Thymus (tissue), 11 donors: ENCODE measurements around the gene CFAP210. TPM values are rescaled to one million over a fixed set of nuclear protein-coding genes. Genes with fewer than 3 reads are reported as not detected.
"Not testable (repeated sequence)": the region's sequence is repeated elsewhere in the genome, so short reads cannot be mapped to it uniquely, and the experiment has no call there.

Source experiments
- DNase-seq, 9 donors: peaks; one replicate each; pipeline ENCODE4 v3.0.0-alpha.2; 2013; ENCODE audit warnings: low spot score in 9 of 9, low read depth in 6 of 9, missing footprints in 1 of 9
- H3K27ac ChIP-seq, 2 donors: one replicate each; pipeline ENCODE4 v1.5.1; 2013; ENCODE audit warnings: control low read depth in 1 of 2, low read depth in 1 of 2, low read length in 1 of 2, mild to moderate bottlenecking in 1 of 2, moderate library complexity in 1 of 2
- H3K27me3 ChIP-seq, 2 donors: one replicate each; pipeline ENCODE4 v1.5.1; 2013; ENCODE audit warnings: low read length in 1 of 2; ENCODE audit not compliant: control insufficient read depth in 2 of 2, insufficient read depth in 1 of 2
- H3K36me3 ChIP-seq, 2 donors: one replicate each; pipeline ENCODE4 v1.5.1; 2013; ENCODE audit warnings: low read length in 1 of 2, mild to moderate bottlenecking in 1 of 2, moderate library complexity in 1 of 2; ENCODE audit not compliant: control insufficient read depth in 2 of 2, insufficient read depth in 2 of 2
- H3K4me1 ChIP-seq, 2 donors: one replicate each; pipeline ENCODE4 v1.5.1; 2013; ENCODE audit warnings: low read length in 2 of 2; ENCODE audit not compliant: control insufficient read depth in 2 of 2, insufficient read depth in 2 of 2
- H3K4me3 ChIP-seq, 2 donors: one replicate each; pipeline ENCODE4 v1.5.1; 2013; ENCODE audit warnings: low read length in 2 of 2, control low read depth in 1 of 2, mild to moderate bottlenecking in 1 of 2
- H3K9me3 ChIP-seq, 2 donors: one replicate each; pipeline ENCODE4 v1.5.1; 2013; ENCODE audit warnings: low read length in 1 of 2, mild to moderate bottlenecking in 1 of 2; ENCODE audit not compliant: control insufficient read depth in 2 of 2, insufficient read depth in 1 of 2
- WGBS: extraction: QIAGEN DNeasy Blood & Tissue Kit; methylation state at CpG from one replicate; pipeline ENCODE4 v1.1.7; 2013; 5-methylcytosine and 5-hydroxymethylcytosine counted together
- polyA plus RNA-seq: library from polyadenylated mRNA; stranded (reverse); fragments of 200-250 nt; gene quantifications from one replicate; pipeline ENCODE4 v1.2.3, GENCODE V29; 2013
- total RNA-seq: library from RNA; stranded (reverse); fragments of 120-200 nt; gene quantifications from one replicate; pipeline ENCODE4 v1.2.4, GENCODE V29; 2013
- donor health status: healthy.

Gene CFAP210
- total and polyA plus RNA-seq, 2 donors = 0.21 TPM; not detected in 1

GRCh38 chr2:169704160-169704708, 10.0 kb upstream of the CFAP210 start:
- no peak overlapping the region for H3K4me3 ChIP-seq
- DNase-seq = no peak
- H3K27me3 ChIP-seq = no peaks in the 10 kb centered on the region
- H3K27ac ChIP-seq = no peak overlapping the region
- H3K9me3 ChIP-seq = no peaks in the 10 kb centered on the region
- H3K4me1 ChIP-seq = no peaks in the 10 kb centered on the region
- H3K36me3 ChIP-seq = peaks cover 0 to 2% of the 10 kb centered on the region in 2 donors
- WGBS = 96% methylated on average over 1 of the region's 1 CpG

- H3K36me3 ChIP-seq = peaks cover 2 to 3% of the 10 kb centered on the region in 2 donors
Observed at GRCh38 chr2:169702996-169703395, 8.8 kb upstream of the CFAP210 start.

GRCh38 chr2:169699173-169699572, 5.0 kb upstream of the CFAP210 start:
- not testable (repeated sequence) for H3K36me3 ChIP-seq, H3K4me1 ChIP-seq, DNase-seq, H3K4me3 ChIP-seq, H3K27ac ChIP-seq, H3K27me3 ChIP-seq, H3K9me3 ChIP-seq
- WGBS = 99% methylated on average over 2 of the region's 2 CpGs

More at GRCh38 chr2:169702996-169703395, 8.8 kb upstream of the CFAP210 start:
- no peak overlapping the region for H3K4me3 ChIP-seq
- 98% methylated on average over 3 of the region's 3 CpGs for WGBS
- H3K27ac ChIP-seq = no peak overlapping the region
- H3K4me1 ChIP-seq = no peaks in the 10 kb centered on the region
- H3K9me3 ChIP-seq = no peaks in the 10 kb centered on the region
- DNase-seq = no peak
- no peaks in the 10 kb centered on the region for H3K27me3 ChIP-seq

- Histone ChIP-seq H3K4me3 (no peak overlapping the region), H3K36me3 (peaks cover 0 to 3% of the 10 kb centered on the region in 2 donors), H3K9me3 (no peaks in the 10 kb centered on the region), H3K27me3 (peaks cover 0 to 2% of the 10 kb centered on the region in 2 donors), H3K27ac (no peak overlapping the region), H3K4me1 (peaks cover 4 to 5% of the 10 kb centered on the region in 2 donors)
- no peak for DNase-seq
Observed at GRCh38 chr2:169696381-169696780, 2.2 kb upstream of the CFAP210 start.

- peak overlapping the region in 1 of 2 donors; percentile 90 for H3K27ac ChIP-seq
- DNase-seq = peak in 1 of 9 donors; percentile 8
- H3K4me3 ChIP-seq = peak overlapping the region; percentile 64 to 77
- H3K27me3 ChIP-seq = peaks cover 0 to 2% of the 10 kb centered on the region in 2 donors
- peaks cover 4 to 5% of the 10 kb centered on the region in 2 donors for H3K4me1 ChIP-seq
- WGBS = 37% methylated on average over 8 of the region's 8 CpGs
- no peaks in the 10 kb centered on the region for H3K9me3 ChIP-seq
- peaks cover 0 to 3% of the 10 kb centered on the region in 2 donors for H3K36me3 ChIP-seq
Observed at GRCh38 chr2:169694894-169695260, 672 bp upstream of the CFAP210 start.

GRCh38 chr2:169693360-169693759, 845 bp downstream of the CFAP210 start:
- no peaks in the 10 kb centered on the region for H3K36me3 ChIP-seq
- peak in 1 of 9 donors; percentile 20 for DNase-seq
- peaks cover 0 to 2% of the 10 kb centered on the region in 2 donors for H3K27me3 ChIP-seq
- no peak overlapping the region for H3K27ac ChIP-seq
- H3K4me1 ChIP-seq = peaks cover 4 to 5% of the 10 kb centered on the region in 2 donors
- 24% methylated on average over 4 of the region's 4 CpGs for WGBS
- H3K4me3 ChIP-seq = no peak overlapping the region
- no peaks in the 10 kb centered on the region for H3K9me3 ChIP-seq

GRCh38 chr2:169692718-169693117, 1.5 kb downstream of the CFAP210 start:
- DNase-seq = no peak
- WGBS = 82% methylated on average over 3 of the region's 3 CpGs
- no peaks in the 10 kb centered on the region for H3K36me3 ChIP-seq
- H3K4me3 ChIP-seq = no peak overlapping the region
- peaks cover 4 to 5% of the 10 kb centered on the region in 2 donors for H3K4me1 ChIP-seq
- H3K27me3 ChIP-seq = peaks cover 0 to 2% of the 10 kb centered on the region in 2 donors
- no peaks in the 10 kb centered on the region for H3K9me3 ChIP-seq
- no peak overlapping the region for H3K27ac ChIP-seq

GRCh38 chr2:169690958-169691357, 3.2 kb downstream of the CFAP210 start:
- H3K27ac ChIP-seq = no peak overlapping the region
- H3K27me3 ChIP-seq = peaks cover 0 to 2% of the 10 kb centered on the region in 2 donors
- no peak for DNase-seq
- H3K4me3 ChIP-seq = no peak overlapping the region
- 89% methylated on average over 1 of the region's 1 CpG for WGBS
- H3K36me3 ChIP-seq = no peaks in the 10 kb centered on the region
- peaks cover 4 to 5% of the 10 kb centered on the region in 2 donors for H3K4me1 ChIP-seq
- no peaks in the 10 kb centered on the region for H3K9me3 ChIP-seq

- not testable (repeated sequence) for H3K36me3 ChIP-seq, H3K4me3 ChIP-seq, DNase-seq, H3K9me3 ChIP-seq, H3K27me3 ChIP-seq, H3K4me1 ChIP-seq, H3K27ac ChIP-seq
Observed at GRCh38 chr2:169687943-169688342, 6.3 kb downstream of the CFAP210 start.
